A549 (cell line): ENCODE results near the gene TNFRSF13B. TPM values are rescaled to one million over a fixed set of nuclear protein-coding genes. Genes with fewer than 3 reads are reported as not detected.

Experiments used
- ATAC-seq, 2 experiments: fragments of 200-7000 bp in 1 of 2; fragments of >200 bp in 1 of 2; cut with Nextera tagmentation in 1 of 2; cut with Tn5 transposase in 1 of 2; 3 replicates each; pipeline versions ENCODE4 v1.8.0 to v1.9.1; 2018 to 2020; ENCODE audit warnings: mild to moderate bottlenecking in 1 of 2, moderate library complexity in 1 of 2
- CTCF ChIA-PET: fragments of 300-600 bp; sonication (Branson Sonifier 250); formaldehyde crosslinking; extraction: SDS; loops from one replicate; lab custom pipeline; 2021; ENCODE audit warnings: antibody characterized with exemption, inconsistent platforms; lab: Yijun Ruan, JAX
- POLR2A ChIA-PET: fragments of 350-600 bp; formaldehyde crosslinking; extraction: SDS; loops from one replicate; lab custom pipeline; 2021; ENCODE audit warnings: antibody characterized with exemption, inconsistent platforms; lab: Yijun Ruan, JAX
- DNase-seq, 2 experiments: peaks; one replicate each; pipeline versions ENCODE4 v3.0.0 to v3.0.0-alpha.2; 2011 to 2016; ENCODE audit warnings: low read depth in 1 of 2, low spot score in 1 of 2
- FAIRE-seq: peaks from 2 replicates; lab custom pipeline; 2011; peaks lifted over from hg19 to GRCh38; lab: Jason Lieb, UNC
- H3K27ac ChIP-seq, 2 experiments: fragments of >200 bp; sonication (Bioruptor Twin); formaldehyde crosslinking; 3 replicates each; pipeline ENCODE4 v1.5.1; 2016 to 2017
- H3K4me1 ChIP-seq: fragments of >200 bp; sonication (Bioruptor Twin); formaldehyde crosslinking; 3 replicates; pipeline ENCODE4 v1.6.1; 2016
- H3K4me2 ChIP-seq: fragments of >200 bp; sonication (Bioruptor Twin); formaldehyde crosslinking; 3 replicates; pipeline ENCODE4 v1.6.1; 2016
- H3K4me3 ChIP-seq: fragments of >200 bp; sonication (Bioruptor Twin); formaldehyde crosslinking; 3 replicates; pipeline ENCODE4 v1.5.1; 2016
- H3K9me3 ChIP-seq: fragments of >200 bp; sonication (Bioruptor Twin); formaldehyde crosslinking; 3 replicates; pipeline ENCODE4 v1.6.1; 2016
- CBX8 ChIP-seq: fragments of 200-600 bp; sonication (generic); IDR thresholded peaks from 2 replicates; pipeline ENCODE4 v1.6.1; 2016
- CEBPB ChIP-seq, 2 experiments: fragments of >200 bp in 1 of 2; sonication (Bioruptor Twin) in 1 of 2; formaldehyde crosslinking in 1 of 2; IDR thresholded peaks; 2 replicates each; pipeline ENCODE4 v1.6.1; 2012 to 2016
- EP300 ChIP-seq, 2 experiments: fragments of >200 bp; sonication (Bioruptor Twin); formaldehyde crosslinking; IDR thresholded peaks; 2 replicates in 1 of 2; 3 replicates in 1 of 2; pipeline ENCODE4 v1.6.1; 2016 to 2017
- ESRRA ChIP-seq: fragments of 150-350 bp; IDR thresholded peaks from 2 replicates; pipeline ENCODE4 v1.6.1; 2014; ENCODE audit warnings: mild to moderate bottlenecking, low read length, borderline replicate concordance
- GATA3 ChIP-seq: IDR thresholded peaks from 2 replicates; pipeline ENCODE4 v1.6.1; 2012; ENCODE audit warnings: borderline replicate concordance
- HEYL ChIP-seq: fragments of 250-450 bp; sonication (Bioruptor Pico); IDR thresholded peaks from 2 replicates; pipeline ENCODE4 v1.8.0; 2021; ENCODE audit warnings: mild to moderate bottlenecking, moderate library complexity
- HOXB5 ChIP-seq: fragments of 250-450 bp; sonication (Bioruptor Pico); IDR thresholded peaks from 2 replicates; pipeline ENCODE4 v1.5.0; 2020; ENCODE audit warnings: mild to moderate bottlenecking, moderate library complexity
- NFE2L2 ChIP-seq: fragments of 150-350 bp; conservative IDR thresholded peaks from 2 replicates; pipeline ENCODE4 v1.6.1; 2014; ENCODE audit warnings: low read length
- RARB ChIP-seq: fragments of 250-450 bp; sonication (Bioruptor Pico); IDR thresholded peaks from 2 replicates; pipeline ENCODE4 v1.8.0; 2021; ENCODE audit warnings: mild to moderate bottlenecking, moderate library complexity
- WGBS: methylation state at CpG from one replicate; pipeline ENCODE4 v1.1.6; 2017; ENCODE audit errors: missing lambda C conversion rate; 5-methylcytosine and 5-hydroxymethylcytosine counted together
- polyA plus RNA-seq, 4 experiments: library from polyadenylated mRNA; depleted of rRNA in 3 of 4; stranded (reverse); fragments of >200 nt; fragmentation: RNase III in 1 of 4; extraction: RNeasy Plus Mini Kit Qiagen cat#74134 plus additional on column Dnase treatment in 1 of 4; gene quantifications; 2 replicates in 3 of 4; 3 replicates in 1 of 4; pipeline ENCODE4 v1.2.3, GENCODE V29; 2011 to 2017
- small RNA-seq, 6 experiments: library from RNA; depleted of rRNA; stranded (forward); fragments of <200 nt; gene quantifications; one replicate each; pipeline ENCODE3, GENCODE V24; 2012
- TF ChIP-seq, protein P1 (sequence below): fragments of 250-450 bp; sonication (Bioruptor Pico); IDR thresholded peaks from 2 replicates; pipeline ENCODE4 v1.5.0; 2020; ENCODE audit warnings: low read depth, mild to moderate bottlenecking, moderate library complexity

Gene TNFRSF13B
- polyA plus RNA-seq, 2 of the 4 experiments (the other 2 are of a cell fraction), result not detected

DNA sequence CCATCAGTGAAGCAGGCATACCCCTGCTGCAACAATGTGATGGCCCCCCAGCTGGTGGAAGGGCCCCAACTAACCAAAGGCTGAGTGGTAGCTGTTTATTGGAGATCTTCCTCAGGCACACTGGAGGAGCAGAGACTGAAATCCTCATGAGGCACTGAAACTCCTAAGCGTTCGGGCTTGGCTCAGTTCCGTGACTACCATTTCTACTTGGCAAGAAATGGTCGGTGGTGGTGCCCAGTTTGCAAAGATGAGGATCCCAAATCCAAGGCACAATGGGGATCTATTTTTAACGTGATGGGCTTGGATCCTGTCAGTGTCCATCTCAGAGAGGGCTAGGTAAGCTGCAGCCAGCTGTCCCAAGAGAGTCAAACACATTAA, 82.8 kb downstream of the TNFRSF13B start:
- FAIRE-seq (no peak), ATAC-seq (no peak), DNase-seq (no peak)
- no peak for TF ChIP-seq HOXB5 (CRISPR knock-in tag)
- TF ChIP-seq CEBPB (IDR thresholded peaks at IDR 0.05), result no peak
- TF ChIP-seq HEYL (CRISPR knock-in tag), result no peak
- TF ChIP-seq EP300 (IDR thresholded peaks at IDR 0.05), result no peak
- TF ChIP-seq NFE2L2, result no peak
- no peak for TF ChIP-seq CBX8
- TF ChIP-seq ESRRA, result no peak
- TF ChIP-seq, protein P1, sequence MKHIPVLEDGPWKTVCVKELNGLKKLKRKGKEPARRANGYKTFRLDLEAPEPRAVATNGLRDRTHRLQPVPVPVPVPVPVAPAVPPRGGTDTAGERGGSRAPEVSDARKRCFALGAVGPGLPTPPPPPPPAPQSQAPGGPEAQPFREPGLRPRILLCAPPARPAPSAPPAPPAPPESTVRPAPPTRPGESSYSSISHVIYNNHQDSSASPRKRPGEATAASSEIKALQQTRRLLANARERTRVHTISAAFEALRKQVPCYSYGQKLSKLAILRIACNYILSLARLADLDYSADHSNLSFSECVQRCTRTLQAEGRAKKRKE (CRISPR knock-in tag), result no peak
- no peak for TF ChIP-seq RARB
- no peak for TF ChIP-seq GATA3
- CTCF ChIA-PET, result interaction anchor here (1.1 kb wide), 1 partner anchor 13 kb away, joined by 5 read pairs; no protein-coding TSS in a partner anchor
- no peaks in the 10 kb centered on the region for H3K9me3 ChIP-seq
- no peak overlapping the region for H3K27ac ChIP-seq
- H3K4me3 ChIP-seq, result no peak overlapping the region
- POLR2A ChIA-PET, result no interaction called here
- no peaks in the 10 kb centered on the region for H3K4me1 ChIP-seq
- 56% methylated on average over 5 of the region's 5 CpGs for WGBS
- H3K4me2 ChIP-seq, result no peak overlapping the region

Small RNAs within 50 kb of the gene (small RNA-seq; reads per million reads assigned to genes)
- 0 reads per million in 6 experiments for gene AL353996.1

Other genes starting within 250 kb of the TNFRSF13B start
- gene MPRIP, start 70.3 kb upstream of the TNFRSF13B start, polyA plus RNA-seq (2011; rRNA removed), result 147 and 200 TPM in 2 replicates
- 192 to 240 TPM (median 228 TPM) in 3 replicates for gene MPRIP, start 70.3 kb upstream of the TNFRSF13B start, polyA plus RNA-seq (2017; fragmentation: RNase III; extraction: RNeasy Plus Mini Kit Qiagen cat#74134 plus additional on column Dnase treatment)
- gene PLD6, start 234.2 kb upstream of the TNFRSF13B start, polyA plus RNA-seq (2011; rRNA removed), result 5.4 and 5.7 TPM in 2 replicates
- gene PLD6, start 234.2 kb upstream of the TNFRSF13B start, polyA plus RNA-seq (2017; fragmentation: RNase III; extraction: RNeasy Plus Mini Kit Qiagen cat#74134 plus additional on column Dnase treatment), result 5.6 to 6.6 TPM (median 5.6 TPM) in 3 replicates